ENCODE measurements around the gene HDLBP. TPM values are rescaled to one million over a fixed set of nuclear protein-coding genes. Genes with fewer than 3 reads are reported as not detected.
A peak's percentile ranks its signal among the peaks of the same experiment; 100 is the strongest.

The HDLBP gene, protein sequence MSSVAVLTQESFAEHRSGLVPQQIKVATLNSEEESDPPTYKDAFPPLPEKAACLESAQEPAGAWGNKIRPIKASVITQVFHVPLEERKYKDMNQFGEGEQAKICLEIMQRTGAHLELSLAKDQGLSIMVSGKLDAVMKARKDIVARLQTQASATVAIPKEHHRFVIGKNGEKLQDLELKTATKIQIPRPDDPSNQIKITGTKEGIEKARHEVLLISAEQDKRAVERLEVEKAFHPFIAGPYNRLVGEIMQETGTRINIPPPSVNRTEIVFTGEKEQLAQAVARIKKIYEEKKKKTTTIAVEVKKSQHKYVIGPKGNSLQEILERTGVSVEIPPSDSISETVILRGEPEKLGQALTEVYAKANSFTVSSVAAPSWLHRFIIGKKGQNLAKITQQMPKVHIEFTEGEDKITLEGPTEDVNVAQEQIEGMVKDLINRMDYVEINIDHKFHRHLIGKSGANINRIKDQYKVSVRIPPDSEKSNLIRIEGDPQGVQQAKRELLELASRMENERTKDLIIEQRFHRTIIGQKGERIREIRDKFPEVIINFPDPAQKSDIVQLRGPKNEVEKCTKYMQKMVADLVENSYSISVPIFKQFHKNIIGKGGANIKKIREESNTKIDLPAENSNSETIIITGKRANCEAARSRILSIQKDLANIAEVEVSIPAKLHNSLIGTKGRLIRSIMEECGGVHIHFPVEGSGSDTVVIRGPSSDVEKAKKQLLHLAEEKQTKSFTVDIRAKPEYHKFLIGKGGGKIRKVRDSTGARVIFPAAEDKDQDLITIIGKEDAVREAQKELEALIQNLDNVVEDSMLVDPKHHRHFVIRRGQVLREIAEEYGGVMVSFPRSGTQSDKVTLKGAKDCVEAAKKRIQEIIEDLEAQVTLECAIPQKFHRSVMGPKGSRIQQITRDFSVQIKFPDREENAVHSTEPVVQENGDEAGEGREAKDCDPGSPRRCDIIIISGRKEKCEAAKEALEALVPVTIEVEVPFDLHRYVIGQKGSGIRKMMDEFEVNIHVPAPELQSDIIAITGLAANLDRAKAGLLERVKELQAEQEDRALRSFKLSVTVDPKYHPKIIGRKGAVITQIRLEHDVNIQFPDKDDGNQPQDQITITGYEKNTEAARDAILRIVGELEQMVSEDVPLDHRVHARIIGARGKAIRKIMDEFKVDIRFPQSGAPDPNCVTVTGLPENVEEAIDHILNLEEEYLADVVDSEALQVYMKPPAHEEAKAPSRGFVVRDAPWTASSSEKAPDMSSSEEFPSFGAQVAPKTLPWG (N-terminal part only)
- total RNA-seq = 100 to 1,000 TPM; 259 to 348 TPM

DNA sequence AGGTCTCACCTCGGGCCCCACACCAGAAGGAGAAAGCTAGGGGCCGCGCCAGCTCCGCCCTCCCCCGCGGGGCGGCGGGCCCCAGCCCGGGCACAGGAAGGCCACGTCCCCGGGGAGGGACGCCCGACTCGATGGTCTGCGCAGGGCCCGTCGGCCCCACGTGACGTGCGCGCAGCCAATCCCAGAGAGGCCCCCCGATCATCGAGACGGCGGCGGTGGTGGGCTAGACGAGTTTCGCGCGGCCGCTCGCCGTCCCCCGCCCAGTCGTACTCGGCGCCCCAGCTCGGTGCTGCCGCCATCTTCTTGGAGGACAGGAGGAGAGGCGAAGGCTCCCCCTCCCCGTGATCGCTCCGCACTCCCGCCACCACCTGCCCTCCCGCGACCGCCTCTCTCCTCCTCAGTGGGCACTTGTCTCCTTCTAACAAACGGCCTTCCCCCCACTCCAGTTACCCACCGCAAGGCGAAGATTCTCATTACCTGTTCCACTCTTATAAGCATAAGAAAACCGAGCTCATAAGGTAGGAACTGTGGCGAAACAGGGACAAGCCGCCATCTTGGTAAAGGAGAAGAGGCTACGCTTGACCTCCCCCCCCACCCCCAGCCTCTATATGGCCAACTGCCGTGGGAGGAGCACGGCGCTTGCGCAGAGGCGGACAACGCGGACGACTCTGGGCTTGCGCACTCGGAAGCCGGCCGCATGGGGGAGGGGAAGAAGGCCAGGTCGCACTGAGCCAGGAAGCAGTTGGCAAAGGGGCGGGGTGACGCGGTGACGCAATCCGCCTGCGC, at the start of gene HDLBP:
HDLBP (minus strand) TSS at position 580 of the 786 bp plus-strand sequence. CDS start 48,803 bp downstream, outside the sequence.
- Mint-ChIP-seq H3K4me1 (peaks cover 70% of the 10 kb centered on the region), H3K27ac (peak within 1 kb of the TSS; percentile 100), H3K9me3 (ENCODE audit: low read depth) (no peaks in the 10 kb centered on the region), H3K27me3 (no peaks in the 10 kb centered on the region), H3K36me3 (ENCODE audit: low read depth) (peaks cover 34% of the 10 kb centered on the region), H3K4me3 (peak within 1 kb of the TSS; percentile 100)
- POLR2A ChIA-PET = interaction anchor here (0.6 to 1.1 kb wide), 4 partner anchors 13 to 327 kb away, joined by 3 to 4 read pairs (median 4); no protein-coding TSS in a partner anchor
- DNase-seq (peak; percentile 100), ATAC-seq (peak; percentile 84)
- intact Hi-C loops (cut with DNase I, micrococcal nuclease) = loop anchor here (1.0 to 10.0 kb wide), 28 partner anchors 41 to 1910 kb away; partner anchors contain the start of genes DTYMK (in 2 of the 2), DUSP28 (in 2 of the 2), FARP2 (in 2 of the 2) and MTERF4 (in 2 of the 2)
- CTCF ChIA-PET = interaction anchor here (0.5 to 1.2 kb wide), 6 partner anchors 13 to 411 kb away, joined by 3 to 6 read pairs (median 3); partner anchors contain the start of gene PASK

DNA sequence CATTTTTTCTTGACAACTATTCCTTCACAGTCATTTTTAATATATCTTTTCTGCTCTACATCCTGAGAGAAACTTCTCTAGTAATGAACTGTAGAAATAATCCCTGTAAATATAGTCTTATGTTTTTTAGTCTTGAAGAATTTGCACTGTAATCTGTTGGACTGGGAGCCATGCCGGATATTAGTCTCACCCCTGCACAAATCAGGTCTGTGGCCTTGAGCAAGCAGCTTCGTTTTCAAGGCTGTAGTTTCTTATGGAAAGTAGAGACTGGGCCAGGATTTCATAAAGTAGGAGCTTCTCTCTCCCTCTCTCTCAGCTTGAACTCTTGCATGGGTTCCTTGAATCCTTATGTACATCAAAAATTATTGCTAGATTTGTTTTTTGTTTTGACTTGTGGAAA, 49.3 kb upstream of the HDLBP start:
- no peak overlapping the region for H3K4me3 Mint-ChIP-seq
- CTCF ChIA-PET = no interaction called here

DNA sequence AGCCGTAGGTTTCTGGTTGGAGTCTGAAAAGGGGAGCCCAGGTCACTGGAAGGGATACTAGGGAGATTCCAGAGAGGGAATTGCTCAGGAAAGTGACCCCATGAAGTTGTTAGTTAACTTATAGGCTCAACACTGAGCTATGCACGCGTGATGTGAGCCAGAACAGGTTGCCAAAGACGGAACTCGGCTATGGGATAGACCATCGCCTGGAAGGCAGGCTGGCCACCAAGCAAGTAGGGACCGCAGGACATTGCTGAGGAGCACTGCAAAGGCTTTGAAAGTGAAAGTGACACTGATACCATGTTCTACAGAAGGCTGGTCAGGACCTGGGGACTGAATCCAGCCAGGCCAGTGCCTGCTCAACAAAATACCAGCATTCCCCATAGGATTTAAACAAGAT, 48.0 kb upstream of the HDLBP start:
- Mint-ChIP-seq H3K36me3 (ENCODE audit: low read depth) (peaks cover 2% of the 10 kb centered on the region), H3K27me3 (no peaks in the 10 kb centered on the region), H3K27ac (no peak overlapping the region), H3K9me3 (ENCODE audit: low read depth) (no peaks in the 10 kb centered on the region), H3K4me1 (peaks cover 21% of the 10 kb centered on the region), H3K4me3 (no peak overlapping the region)
- no peak for DNase-seq
- intact Hi-C loops (cut with DNase I, micrococcal nuclease) = no loop called here
- ChIA-PET POLR2A (no interaction called here), CTCF (interaction anchor here (0.7 kb wide), 1 partner anchor 544 kb away, joined by 3 read pairs; no protein-coding TSS in a partner anchor)
- no peak for ATAC-seq

More for the DNA sequence above, 49.3 kb upstream of the HDLBP start:
- POLR2A ChIA-PET = no interaction called here
- Mint-ChIP-seq H3K27me3 (no peaks in the 10 kb centered on the region), H3K27ac (no peak overlapping the region), H3K9me3 (ENCODE audit: low read depth) (no peaks in the 10 kb centered on the region), H3K4me1 (peaks cover 9% of the 10 kb centered on the region), H3K36me3 (ENCODE audit: low read depth) (peaks cover 2% of the 10 kb centered on the region)
- intact Hi-C loops (cut with DNase I, micrococcal nuclease) = no loop called here
- no peak for ATAC-seq
- DNase-seq = no peak

DNA sequence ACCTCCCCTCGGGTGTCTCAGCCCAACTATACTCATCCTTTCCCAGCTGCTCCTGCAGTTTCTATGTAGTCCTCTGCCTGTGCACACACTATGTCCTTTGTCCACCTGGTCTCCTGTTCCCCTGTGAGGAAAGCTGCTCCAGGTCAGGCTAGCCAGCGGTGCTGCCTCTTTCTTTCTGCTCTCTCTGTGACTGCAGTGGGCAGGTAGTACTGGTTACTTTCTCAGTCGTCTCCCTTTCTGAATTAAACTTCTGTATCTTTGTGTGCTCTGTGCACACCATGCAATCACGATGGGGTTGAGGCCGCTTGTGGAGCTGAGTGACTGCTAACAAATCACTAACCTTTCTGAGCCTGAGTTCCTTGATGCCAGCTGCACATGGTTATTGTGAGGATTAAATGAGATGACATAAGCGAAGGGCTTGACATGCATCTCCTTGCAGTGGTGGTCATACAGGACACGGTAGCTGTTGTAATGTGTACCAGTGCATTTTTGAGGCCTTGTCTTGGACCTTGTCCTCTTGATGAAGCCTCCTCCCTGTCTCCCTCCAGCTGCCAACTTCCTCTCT, 44.1 kb upstream of the HDLBP start:
- Mint-ChIP-seq H3K36me3 (ENCODE audit: low read depth) (peaks cover 4% of the 10 kb centered on the region), H3K27ac (no peak overlapping the region), H3K27me3 (no peaks in the 10 kb centered on the region), H3K9me3 (ENCODE audit: low read depth) (no peaks in the 10 kb centered on the region), H3K4me1 (peaks cover 37% of the 10 kb centered on the region), H3K4me3 (no peak overlapping the region)
- ChIA-PET CTCF (interaction anchor here (0.6 to 1.9 kb wide), 6 partner anchors 12 to 281 kb away, joined by 3 to 6 read pairs (median 3); no protein-coding TSS in a partner anchor), POLR2A (interaction anchor here (0.7 kb wide), 1 partner anchor 84 kb away, joined by 3 read pairs; no protein-coding TSS in a partner anchor)
- ATAC-seq = no peak
- DNase-seq = no peak
- intact Hi-C loops (cut with DNase I, micrococcal nuclease) = loop anchor here (5.0 to 10.0 kb wide), 6 partner anchors 255 to 1335 kb away; partner anchors contain the start of genes DUSP28 (in 1 of the 2), ING5 (in 1 of the 2), MTERF4 (in 1 of the 2) and NDUFA10 (in 1 of the 2)

DNA sequence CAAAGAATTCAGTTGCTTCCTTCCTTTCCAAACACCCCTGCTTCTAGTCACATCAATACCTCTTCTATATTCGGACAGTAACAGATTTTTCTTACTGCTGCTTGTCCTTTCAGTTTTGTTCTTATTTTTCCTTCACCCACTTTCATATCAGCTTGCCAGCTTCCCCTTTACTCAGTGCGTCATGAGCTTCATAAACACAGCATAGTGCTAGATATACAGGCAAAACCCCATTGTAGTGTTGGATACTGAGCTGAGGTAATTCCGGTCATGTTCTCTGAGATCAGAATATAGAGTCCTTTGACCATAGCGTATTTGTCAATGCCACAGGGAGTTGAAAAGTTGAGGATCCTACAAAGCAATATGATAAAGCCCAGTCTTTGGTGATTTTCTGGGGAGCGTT, 43.0 kb upstream of the HDLBP start:
- ATAC-seq = no peak
- intact Hi-C loops (cut with DNase I, micrococcal nuclease) = loop anchor here (5.0 to 10.0 kb wide), 6 partner anchors 256 to 1334 kb away; partner anchors contain the start of genes DUSP28 (in 1 of the 2), ING5 (in 1 of the 2), MTERF4 (in 1 of the 2) and NDUFA10 (in 1 of the 2)
- POLR2A ChIA-PET = interaction anchor here (0.9 kb wide), 2 partner anchors 14 to 42 kb away, joined by 3 to 4 read pairs; partner anchors contain the start of gene SEPTIN2

DNA sequence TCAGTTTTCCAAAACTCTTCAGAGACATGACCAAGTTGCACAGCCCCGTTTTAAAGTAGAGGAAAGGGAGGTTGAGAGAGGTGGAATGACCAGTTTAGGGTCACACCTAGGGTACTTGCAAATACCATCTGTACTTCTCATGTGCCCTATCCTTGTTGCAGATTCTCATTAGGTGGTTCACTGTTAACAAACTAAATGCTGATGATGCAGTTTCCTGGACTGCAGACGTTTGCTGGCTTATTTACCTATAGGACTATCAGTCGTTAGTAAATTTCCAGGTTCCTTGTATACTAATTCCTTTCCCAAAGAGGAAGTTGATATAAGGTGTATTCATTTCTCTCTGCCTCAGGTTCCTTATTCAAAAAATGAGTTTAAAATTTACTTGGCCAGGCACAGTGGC, 42.1 kb upstream of the HDLBP start:
- H3K4me3 Mint-ChIP-seq = peak overlapping the region; percentile 73
- H3K4me1 Mint-ChIP-seq = peaks cover 44% of the 10 kb centered on the region
- no peaks in the 10 kb centered on the region for H3K9me3 Mint-ChIP-seq (ENCODE audit: low read depth)
- peak overlapping the region; percentile 56 for H3K27ac Mint-ChIP-seq
- no peaks in the 10 kb centered on the region for H3K27me3 Mint-ChIP-seq
- ChIA-PET POLR2A (interaction anchor here (0.7 to 0.9 kb wide), 3 partner anchors 15 to 41 kb away, joined by 3 to 4 read pairs (median 4); partner anchors contain the start of gene SEPTIN2), CTCF (interaction anchor here (1.2 kb wide), 1 partner anchor 77 kb away, joined by 3 read pairs; no protein-coding TSS in a partner anchor)
- intact Hi-C loops (cut with DNase I, micrococcal nuclease) = loop anchor here (2.0 to 10.0 kb wide), 9 partner anchors 85 to 1333 kb away; partner anchors contain the start of genes DUSP28 (in 1 of the 2), ING5 (in 1 of the 2), MTERF4 (in 1 of the 2) and NDUFA10 (in 1 of the 2)
- DNase-seq (no peak), ATAC-seq (no peak)
- H3K36me3 Mint-ChIP-seq (ENCODE audit: low read depth) = peaks cover 13% of the 10 kb centered on the region

More for the DNA sequence above, 43.0 kb upstream of the HDLBP start:
- Mint-ChIP-seq H3K4me3 (no peak overlapping the region), H3K27ac (no peak overlapping the region), H3K36me3 (ENCODE audit: low read depth) (peaks cover 8% of the 10 kb centered on the region), H3K27me3 (no peaks in the 10 kb centered on the region), H3K4me1 (peaks cover 37% of the 10 kb centered on the region), H3K9me3 (ENCODE audit: low read depth) (no peaks in the 10 kb centered on the region)
- CTCF ChIA-PET = interaction anchor here (0.9 to 1.9 kb wide), 5 partner anchors 13 to 373 kb away, joined by 3 to 6 read pairs (median 3); no protein-coding TSS in a partner anchor
- DNase-seq = no peak

DNA sequence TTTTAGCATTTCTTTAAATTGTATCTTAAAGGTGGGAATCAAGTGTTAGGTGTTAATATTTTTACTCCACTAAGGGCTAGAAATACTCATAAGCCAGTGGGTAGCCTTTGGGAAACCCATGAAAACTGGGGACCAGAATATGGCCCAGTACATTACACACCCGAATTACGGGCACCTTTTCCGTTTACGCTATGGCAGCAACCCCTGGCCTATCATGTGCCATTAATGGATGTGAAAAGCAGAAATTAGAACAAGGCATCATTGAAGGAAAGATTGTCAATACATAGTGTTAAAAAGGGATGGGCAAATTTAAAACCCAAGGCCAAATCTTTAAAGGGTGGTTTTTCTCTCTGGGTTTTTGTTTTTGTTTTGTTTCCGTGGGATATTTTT, 41.4 kb upstream of the HDLBP start:
- ATAC-seq (no peak), DNase-seq (no peak)
- POLR2A ChIA-PET = no interaction called here
- peaks cover 16% of the 10 kb centered on the region for H3K36me3 Mint-ChIP-seq (ENCODE audit: low read depth)
- intact Hi-C loops (cut with DNase I, micrococcal nuclease) = loop anchor here (1.0 to 10.0 kb wide), 24 partner anchors 42 to 1332 kb away; partner anchors contain the start of genes HDLBP (in 2 of the 2), ING5 (in 2 of the 2), SEPTIN2 (in 2 of the 2) and STK25 (in 2 of the 2)
- H3K9me3 Mint-ChIP-seq (ENCODE audit: low read depth) = no peaks in the 10 kb centered on the region
- peak overlapping the region; percentile 73 for H3K4me3 Mint-ChIP-seq
- peaks cover 48% of the 10 kb centered on the region for H3K4me1 Mint-ChIP-seq
- H3K27me3 Mint-ChIP-seq = no peaks in the 10 kb centered on the region
- peak overlapping the region; percentile 56 for H3K27ac Mint-ChIP-seq
- CTCF ChIA-PET = no interaction called here

DNA sequence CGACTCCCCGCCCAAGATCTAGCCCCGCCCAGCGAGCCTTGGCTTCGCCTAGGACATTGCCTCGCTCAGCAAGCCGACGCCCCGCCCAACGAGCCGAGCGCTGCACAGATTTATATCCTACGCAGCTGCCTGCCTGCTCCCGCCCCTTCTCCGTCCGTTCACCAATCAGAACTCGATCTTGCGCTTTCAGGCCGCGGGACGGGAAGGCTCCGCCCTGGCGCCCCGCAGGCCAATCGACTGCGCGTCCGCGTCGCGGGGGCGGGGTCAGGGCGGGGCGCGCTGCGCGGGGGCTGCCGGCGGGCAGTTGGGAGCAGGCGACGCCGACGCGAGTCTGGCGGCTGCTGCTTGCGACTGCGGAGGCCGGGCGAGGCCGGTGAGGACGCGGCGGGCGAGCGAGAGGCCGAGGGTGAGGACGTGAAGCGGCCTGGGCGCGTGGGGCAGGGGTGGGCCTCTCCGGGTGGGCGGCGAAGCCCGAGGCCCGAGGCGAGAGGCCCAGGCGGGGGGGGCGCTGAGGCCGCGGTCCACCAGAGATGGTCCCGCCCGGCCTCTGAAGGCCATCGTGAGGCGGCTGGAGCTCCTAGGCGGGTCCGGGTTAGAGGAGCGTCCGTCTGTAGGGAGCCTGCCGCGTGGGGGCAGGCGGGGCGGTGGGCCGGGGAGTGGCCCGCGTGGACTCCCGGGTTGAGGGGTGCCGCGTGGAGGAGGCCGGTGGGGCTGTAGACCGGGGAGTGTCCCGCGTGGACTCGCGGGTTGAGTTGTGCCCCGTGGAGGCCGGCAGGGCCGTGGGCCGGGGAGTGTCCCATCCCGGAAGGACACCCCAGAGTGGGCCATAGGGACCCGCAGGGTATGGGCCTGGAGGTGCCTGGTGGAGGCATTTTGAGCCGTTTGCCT, 40.8 kb upstream of the HDLBP start, which contains the start of gene FARP2:
FARP2 (plus strand) TSS at position 303 of the 888 bp plus-strand sequence. CDS start 16,823 bp downstream, outside the sequence.
- Mint-ChIP-seq H3K4me3 (peak within 1 kb of the TSS; percentile 73), H3K4me1 (peaks cover 48% of the 10 kb centered on the region), H3K27me3 (no peaks in the 10 kb centered on the region), H3K9me3 (ENCODE audit: low read depth) (no peaks in the 10 kb centered on the region), H3K36me3 (ENCODE audit: low read depth) (peaks cover 17% of the 10 kb centered on the region), H3K27ac (peak within 1 kb of the TSS; percentile 80)
- peak; percentile 95 for ATAC-seq
- peak; percentile 99 for DNase-seq
- CTCF ChIA-PET = no interaction called here
- POLR2A ChIA-PET = no interaction called here
- intact Hi-C loops (cut with DNase I, micrococcal nuclease) = loop anchor here (1.0 to 10.0 kb wide), 24 partner anchors 41 to 1331 kb away; partner anchors contain the start of genes HDLBP (in 2 of the 2), ING5 (in 2 of the 2), SEPTIN2 (in 2 of the 2) and STK25 (in 2 of the 2)
